Measurements from ENCODE around the gene PPP3CA. TPM values are rescaled to one million over a fixed set of nuclear protein-coding genes. Genes with fewer than 3 reads are reported as not detected.

Gene PPP3CA
- total RNA-seq, 2 experiments from 2014 or later, result 31.1 to 33.4 TPM

- no peaks in the 10 kb centered on the region for H3K36me3 Mint-ChIP-seq
- DNase-seq (no peak), ATAC-seq (ENCODE audit: low read depth) (no peak)
- H3K4me3 Mint-ChIP-seq, result no peak overlapping the region
- peaks cover 5% of the 10 kb centered on the region for H3K27me3 Mint-ChIP-seq
- POLR2A ChIA-PET, result no interaction called here
- no peaks in the 10 kb centered on the region for H3K4me1 Mint-ChIP-seq
- H3K9me3 Mint-ChIP-seq, result no peaks in the 10 kb centered on the region
- no peak overlapping the region for H3K27ac Mint-ChIP-seq
Measured at GRCh38 chr4:100988876-100989275, 358.4 kb downstream of the PPP3CA start.

- POLR2A ChIA-PET, result no interaction called here
- no peaks in the 10 kb centered on the region for H3K4me1 Mint-ChIP-seq
- no peaks in the 10 kb centered on the region for H3K9me3 Mint-ChIP-seq
- H3K4me3 Mint-ChIP-seq, result no peak overlapping the region
- peaks cover 1% of the 10 kb centered on the region for H3K36me3 Mint-ChIP-seq
- H3K27ac Mint-ChIP-seq, result no peak overlapping the region
- DNase-seq (no peak), ATAC-seq (ENCODE audit: low read depth) (no peak)
- peaks cover 8% of the 10 kb centered on the region for H3K27me3 Mint-ChIP-seq
Measured at GRCh38 chr4:100986360-100986868, 360.9 kb downstream of the PPP3CA start.

GRCh38 chr4:100985576-100985975, 361.8 kb downstream of the PPP3CA start:
- POLR2A ChIA-PET, result no interaction called here
- no peaks in the 10 kb centered on the region for H3K4me1 Mint-ChIP-seq
- DNase-seq (no peak), ATAC-seq (ENCODE audit: low read depth) (no peak)
- H3K36me3 Mint-ChIP-seq, result peaks cover 1% of the 10 kb centered on the region
- H3K27ac Mint-ChIP-seq, result no peak overlapping the region
- no peaks in the 10 kb centered on the region for H3K9me3 Mint-ChIP-seq
- no peak overlapping the region for H3K4me3 Mint-ChIP-seq
- peaks cover 8% of the 10 kb centered on the region for H3K27me3 Mint-ChIP-seq

- H3K27me3 Mint-ChIP-seq, result peaks cover 8% of the 10 kb centered on the region
- H3K27ac Mint-ChIP-seq, result no peak overlapping the region
- no peak overlapping the region for H3K4me3 Mint-ChIP-seq
- no peaks in the 10 kb centered on the region for H3K4me1 Mint-ChIP-seq
- DNase-seq, result no peak
- peaks cover 1% of the 10 kb centered on the region for H3K36me3 Mint-ChIP-seq
- POLR2A ChIA-PET, result no interaction called here
- ATAC-seq (ENCODE audit: low read depth), result no peak
- H3K9me3 Mint-ChIP-seq, result no peaks in the 10 kb centered on the region
Measured at GRCh38 chr4:100984901-100985300, 362.4 kb downstream of the PPP3CA start.

- H3K4me3 Mint-ChIP-seq, result no peak overlapping the region
- H3K9me3 Mint-ChIP-seq, result no peaks in the 10 kb centered on the region
- no peak overlapping the region for H3K27ac Mint-ChIP-seq
- peaks cover 1% of the 10 kb centered on the region for H3K36me3 Mint-ChIP-seq
- no peak for DNase-seq
- POLR2A ChIA-PET, result no interaction called here
- H3K4me1 Mint-ChIP-seq, result no peaks in the 10 kb centered on the region
- peaks cover 5% of the 10 kb centered on the region for H3K27me3 Mint-ChIP-seq
- ATAC-seq (ENCODE audit: low read depth), result no peak
Measured at GRCh38 chr4:100983426-100983825, 363.9 kb downstream of the PPP3CA start.

GRCh38 chr4:100982345-100982744, 365.0 kb downstream of the PPP3CA start:
- Mint-ChIP-seq H3K4me3 (no peak overlapping the region), H3K4me1 (no peaks in the 10 kb centered on the region), H3K36me3 (peaks cover 1% of the 10 kb centered on the region), H3K27me3 (peaks cover 3% of the 10 kb centered on the region), H3K27ac (no peak overlapping the region), H3K9me3 (no peaks in the 10 kb centered on the region)
- POLR2A ChIA-PET, result no interaction called here
- no peak for DNase-seq
- ATAC-seq (ENCODE audit: low read depth), result no peak

GRCh38 chr4:100981447-100982204, 365.7 kb downstream of the PPP3CA start:
- no peaks in the 10 kb centered on the region for H3K9me3 Mint-ChIP-seq
- POLR2A ChIA-PET, result no interaction called here
- no peak for ATAC-seq (ENCODE audit: low read depth)
- no peak for DNase-seq
- H3K27me3 Mint-ChIP-seq, result peaks cover 5% of the 10 kb centered on the region
- H3K36me3 Mint-ChIP-seq, result peaks cover 1% of the 10 kb centered on the region
- H3K27ac Mint-ChIP-seq, result no peak overlapping the region
- no peaks in the 10 kb centered on the region for H3K4me1 Mint-ChIP-seq
- H3K4me3 Mint-ChIP-seq, result no peak overlapping the region

- DNase-seq, result no peak
- H3K9me3 Mint-ChIP-seq, result no peaks in the 10 kb centered on the region
- ATAC-seq (ENCODE audit: low read depth), result no peak
- peaks cover 5% of the 10 kb centered on the region for H3K27me3 Mint-ChIP-seq
- POLR2A ChIA-PET, result no interaction called here
- H3K4me1 Mint-ChIP-seq, result no peaks in the 10 kb centered on the region
- H3K4me3 Mint-ChIP-seq, result no peak overlapping the region
- H3K36me3 Mint-ChIP-seq, result peaks cover 1% of the 10 kb centered on the region
- no peak overlapping the region for H3K27ac Mint-ChIP-seq
Measured at GRCh38 chr4:100979736-100980135, 367.6 kb downstream of the PPP3CA start.

GRCh38 chr4:100977746-100978397, 369.5 kb downstream of the PPP3CA start:
- Mint-ChIP-seq H3K4me1 (no peaks in the 10 kb centered on the region), H3K27me3 (peaks cover 5% of the 10 kb centered on the region), H3K9me3 (no peaks in the 10 kb centered on the region), H3K27ac (no peak overlapping the region), H3K36me3 (peaks cover 1% of the 10 kb centered on the region), H3K4me3 (no peak overlapping the region)
- DNase-seq, result no peak
- no peak for ATAC-seq (ENCODE audit: low read depth)
- POLR2A ChIA-PET, result no interaction called here

- Mint-ChIP-seq H3K4me3 (no peak overlapping the region), H3K9me3 (no peaks in the 10 kb centered on the region), H3K4me1 (no peaks in the 10 kb centered on the region), H3K36me3 (peaks cover 1% of the 10 kb centered on the region), H3K27me3 (peaks cover 2% of the 10 kb centered on the region), H3K27ac (no peak overlapping the region)
- ATAC-seq (ENCODE audit: low read depth) (no peak), DNase-seq (no peak)
- POLR2A ChIA-PET, result no interaction called here
Measured at GRCh38 chr4:100977274-100977673, 370.1 kb downstream of the PPP3CA start.

Small RNAs within 50 kb of the gene (microRNA-seq; reads per million reads assigned to microRNA genes)
- gene MIR1255A, result not detected
- gene MIR8066, result not detected

Data from activated naive CD8-positive, alpha-beta T cell treated with anti-CD3 and anti-CD28 coated beads, Interleukin-2, amount 10 ng/mL, durations not matched to agents 7 days and 5 days (primary cell).